HepG2 (cell line): ENCODE measurements around the gene ANKS6. TPM values are rescaled to one million over a fixed set of nuclear protein-coding genes. Genes with fewer than 3 reads are reported as not detected.

Source experiments
- ATAC-seq: fragments of 200-7000 bp; cut with Tn5 transposase; 3 replicates; pipeline ENCODE4 v1.9.1; 2020; ENCODE audit warnings: mild to moderate bottlenecking, moderate library complexity
- BruUV-seq: library from RNA; stranded (reverse); fragments of 400-500 nt; replicated peaks from 2 replicates; lab custom pipeline; 2021; lab: Mats Ljungman, UMichigan
- CTCF ChIA-PET: fragments of 300-600 bp; formaldehyde crosslinking; extraction: SDS; loops from one replicate; lab custom pipeline; 2021; ENCODE audit warnings: low total read pairs, inconsistent platforms, low intra/inter-chr PET ratio; lab: Yijun Ruan, JAX
- POLR2A ChIA-PET: fragments of 350-600 bp; sonication (Branson Sonifier 250); formaldehyde crosslinking; loops from one replicate; lab custom pipeline; 2020; ENCODE audit warnings: antibody characterized with exemption, inconsistent platforms; lab: Yijun Ruan, JAX
- DNase-seq: peaks from one replicate; pipeline ENCODE4 v3.0.0-alpha.2; 2015; ENCODE audit warnings: low spot score
- FAIRE-seq: peaks from 3 replicates; lab custom pipeline; 2011; peaks lifted over from hg19 to GRCh38; lab: Jason Lieb, UNC
- H2AFZ ChIP-seq: one replicate; pipeline ENCODE4 v1.6.1; 2011; ENCODE audit warnings: low read length, inconsistent platforms
- H3K27ac ChIP-seq: fragments of 300-600 bp; 3 replicates; pipeline ENCODE4 v1.8.0; 2011; ENCODE audit warnings: mixed run types, mild to moderate bottlenecking, mixed read lengths, low read length, inconsistent platforms; ENCODE audit not compliant: insufficient read depth; ENCODE audit errors: extremely low read length
- H3K27me3 ChIP-seq, 2 experiments: fragments of 200-600 bp in 1 of 2; 2 replicates in 1 of 2; 3 replicates in 1 of 2; pipeline versions ENCODE4 v1.6.0 to v1.8.0; 2011; ENCODE audit warnings: low read length in 2 of 2, mild to moderate bottlenecking in 2 of 2, moderate library complexity in 2 of 2, inconsistent platforms in 1 of 2; ENCODE audit not compliant: insufficient read depth in 2 of 2, control insufficient read depth in 1 of 2
- H3K36me3 ChIP-seq, 2 experiments: fragments of 200-600 bp in 1 of 2; replicated peaks in 1 of 2; 2 replicates in 1 of 2; 3 replicates in 1 of 2; pipeline versions ENCODE4 v1.5.1 to v1.8.0; 2011; ENCODE audit warnings: low read length in 2 of 2, inconsistent platforms in 1 of 2; ENCODE audit not compliant: insufficient read depth in 2 of 2, control insufficient read depth in 1 of 2
- H3K4me1 ChIP-seq: 2 replicates; pipeline ENCODE4 v1.5.1; 2012; ENCODE audit warnings: low read length, inconsistent platforms; ENCODE audit not compliant: insufficient read depth
- H3K4me2 ChIP-seq: 2 replicates; pipeline ENCODE4 v1.6.0; 2011; ENCODE audit warnings: low read depth, low read length, inconsistent platforms
- H3K4me3 ChIP-seq, 3 experiments: fragments of 200-600 bp in 1 of 3; sonication (generic), shearing (Covaris generic) in 1 of 3; replicated peaks in 1 of 3; 2 replicates each; pipeline ENCODE4 v1.5.1; 2011 to 2016; ENCODE audit warnings: low read length in 3 of 3, inconsistent platforms in 2 of 3, low read depth in 2 of 3, mild to moderate bottlenecking in 2 of 3, control low read depth in 1 of 3, mixed read lengths in 1 of 3; ENCODE audit not compliant: insufficient read depth in 1 of 3
- H3K79me2 ChIP-seq: one replicate; pipeline ENCODE4 v1.6.1; 2011; ENCODE audit warnings: low read length, inconsistent platforms; ENCODE audit not compliant: insufficient read depth
- H3K9ac ChIP-seq: 2 replicates; pipeline ENCODE4 v1.6.0; 2011; ENCODE audit warnings: mild to moderate bottlenecking, low read depth, low read length, inconsistent platforms; ENCODE audit not compliant: insufficient read depth
- H3K9me3 ChIP-seq: 2 replicates; pipeline ENCODE4 v1.5.1; 2012; ENCODE audit warnings: mild to moderate bottlenecking, low read length
- H4K20me1 ChIP-seq: 2 replicates; pipeline ENCODE4 v1.6.0; 2011; ENCODE audit warnings: inconsistent platforms, mild to moderate bottlenecking, low read length, moderate library complexity; ENCODE audit not compliant: insufficient read depth
- ADNP ChIP-seq: sonication (generic); formaldehyde crosslinking; IDR thresholded peaks from 2 replicates; pipeline ENCODE4 v1.4.0; 2020; ENCODE audit warnings: missing genetic modification reagents
- CREBL2 ChIP-seq: sonication (generic); formaldehyde crosslinking; IDR thresholded peaks from 2 replicates; pipeline ENCODE4 v1.8.1; 2023; ENCODE audit warnings: missing genetic modification reagents, mild to moderate bottlenecking, borderline replicate concordance
- KLF15 ChIP-seq: sonication (generic); formaldehyde crosslinking; IDR thresholded peaks from 2 replicates; pipeline ENCODE4 v1.8.1; 2023; ENCODE audit warnings: borderline replicate concordance, mild to moderate bottlenecking, inconsistent platforms, missing genetic modification reagents, mixed read lengths
- NR2F6 ChIP-seq, 2 experiments: IDR thresholded peaks; 2 replicates each; pipeline ENCODE4 v1.6.1; 2016; ENCODE audit warnings: antibody characterized with exemption in 1 of 2, mild to moderate bottlenecking in 1 of 2
- PAXIP1 ChIP-seq: sonication (generic); formaldehyde crosslinking; conservative IDR thresholded peaks from 2 replicates; pipeline ENCODE4 v1.4.0; 2020; ENCODE audit warnings: mild to moderate bottlenecking, missing genetic modification reagents, moderate library complexity
- PHB2 ChIP-seq: fragments of 450-650 bp; IDR thresholded peaks from 2 replicates; pipeline ENCODE4 v1.6.1; 2018; ENCODE audit not compliant: partially characterized antibody
- SMC3 ChIP-seq: IDR thresholded peaks from 2 replicates; pipeline ENCODE4 v1.6.1; 2011; ENCODE audit warnings: low read length, improper control_type of control experiment
- SRF ChIP-seq: IDR thresholded peaks from 2 replicates; pipeline ENCODE4 v1.6.1; 2011; ENCODE audit warnings: mild to moderate bottlenecking, low read depth, low read length, moderate library complexity
- WGBS: methylation state at CpG from one replicate; pipeline ENCODE4 v1.1.6; 2017; ENCODE audit warnings: low lambda C conversion rate; 5-methylcytosine and 5-hydroxymethylcytosine counted together
- in situ Hi-C: cut with HindIII; loops from 2 replicates; pipeline ENCODE4 v1.10.0; 2017; ENCODE audit warnings: low pct_unique_long_range_greater_than_20kb; ENCODE audit not compliant: extremely low pct_ligation_motif_present
- intact Hi-C: fragments of 100-400 bp; cut with micrococcal nuclease; formaldehyde crosslinking; loops from one replicate; pipeline ENCODE4 v1.10.0; 2022; ENCODE audit not compliant: unreplicated experiment
- polyA plus RNA-seq, 8 experiments: library from polyadenylated mRNA; depleted of rRNA in 3 of 8; stranded (reverse) in 7 of 8; unstranded in 1 of 8; fragments of >200 nt; fragmentation: Illumina TruSeq in 4 of 8; extraction: Trizol in 4 of 8; gene quantifications; 2 replicates each; pipeline versions ENCODE4 v1.2.1 to v1.2.3, GENCODE V29; 2011 to 2016; ENCODE audit warnings: low read depth in 4 of 8, missing spikeins in 1 of 8, mixed read lengths in 1 of 8; ENCODE audit not compliant: insufficient read depth in 1 of 8
- total RNA-seq, 5 experiments: library from RNA; depleted of rRNA; stranded (reverse); fragments of >200 nt; fragmentation: Illumina TruSeq; extraction: Trizol; gene quantifications; 2 replicates each; pipeline ENCODE4 v1.2.3, GENCODE V29; 2016; ENCODE audit warnings: low read depth in 1 of 5

ANKS6 gene
- total and polyA plus RNA-seq, 2 of the 13 experiments (the other 11 are each of a cell fraction or from before 2014, with no cell fraction given): 8.8 to 10.7 TPM

GRCh38 chr9:98783518-98784226, 12.7 kb downstream of the ANKS6 start:
- ATAC-seq (no peak), DNase-seq (no peak), FAIRE-seq (no peak)
- Histone ChIP-seq H3K9me3 (no peaks in the 10 kb centered on the region), H3K79me2 (no peaks in the 10 kb centered on the region), H3K27me3 (no peaks in the 10 kb centered on the region), H3K9ac (no peak overlapping the region), H3K36me3 (no peaks in the 10 kb centered on the region; a peak in 1 of 5 replicates), H3K4me2 (no peak overlapping the region), H3K4me1 (peaks cover 21% of the 10 kb centered on the region), H4K20me1 (no peaks in the 10 kb centered on the region; the same call in 1 of the 2 replicates), H2AFZ (no peak overlapping the region), H3K27ac (no peak overlapping the region), H3K4me3 (no peak overlapping the region)
- intact Hi-C loops (no loop called here), in situ Hi-C loops (no loop called here)
- TF ChIP-seq ADNP (CRISPR knock-in tag) (no peak), SRF (no peak)
- WGBS: 97% methylated on average over 9 of the region's 16 CpGs
- no TSS peak for BruUV-seq
- CTCF ChIA-PET: no interaction called here
- POLR2A ChIA-PET: no interaction called here

GRCh38 chr9:98781588-98782383, 14.6 kb downstream of the ANKS6 start:
- ATAC-seq: no peak
- Histone ChIP-seq H3K4me1 (peaks cover 26% of the 10 kb centered on the region), H3K27ac (no peak overlapping the region), H4K20me1 (no peaks in the 10 kb centered on the region; the same call in 1 of the 2 replicates), H2AFZ (no peak overlapping the region), H3K4me2 (no peak overlapping the region), H3K4me3 (no peak overlapping the region), H3K27me3 (no peaks in the 10 kb centered on the region), H3K9ac (no peak overlapping the region), H3K9me3 (no peaks in the 10 kb centered on the region), H3K79me2 (no peaks in the 10 kb centered on the region), H3K36me3 (no peaks in the 10 kb centered on the region)
- no TSS peak for BruUV-seq
- WGBS: 82% methylated on average over 10 of the region's 11 CpGs
- intact Hi-C loops: no loop called here
- no peak for FAIRE-seq
- POLR2A ChIA-PET: no interaction called here
- CTCF ChIA-PET: no interaction called here
- TF ChIP-seq PAXIP1: no peak
- TF ChIP-seq SMC3: no peak
- no peak for TF ChIP-seq NR2F6 (IDR thresholded peaks at IDR 0.05)
- TF ChIP-seq NR2F6 (CRISPR knock-in tag; IDR thresholded peaks at IDR 0.05): 0 out of 2 replicates have a peak, but pooled peaks have one; percentile 19
- no peak for TF ChIP-seq PHB2
- TF ChIP-seq CREBL2 (CRISPR knock-in tag): no peak
- TF ChIP-seq KLF15 (CRISPR knock-in tag): no peak
- in situ Hi-C loops: no loop called here
- DNase-seq: peak; percentile 22
